Spleen (tissue), 7 donors: ENCODE results near the gene ATP10A.

Experiments
- POLR2A ChIP-seq, 3 donors: fragments of 450-650 bp; IDR thresholded peaks; one replicate each; pipeline ENCODE4 v1.5.1; 2017; ENCODE audit warnings: antibody characterized with exemption in 3 of 3, mild to moderate bottlenecking in 1 of 3
- POLR2AphosphoS5 ChIP-seq, 3 donors: sonication (generic); formaldehyde crosslinking; IDR thresholded peaks; one replicate each; pipeline ENCODE4 v1.5.1; 2017; ENCODE audit warnings: antibody characterized with exemption in 3 of 3
- TF ChIP-seq, protein P1 (sequence below), 11 experiments: fragments of 200-600 bp in 7 of 11; fragments of 450-650 bp in 4 of 11; sonication (generic) in 4 of 11; IDR thresholded peaks in 8 of 11; conservative IDR thresholded peaks in 3 of 11; 1 replicate in 7 of 11; 2 replicates in 4 of 11; pipeline versions ENCODE4 v1.4.0 to v1.8.0; 2016 to 2021; ENCODE audit warnings: antibody characterized with exemption in 11 of 11, inconsistent platforms in 4 of 11, mild to moderate bottlenecking in 1 of 11
- donor health status: DM: no; HTN: no; CAD: no; lungs with moderate emphysema.
- donor health status: DM: no; HTN: no; CAD: no.
- donor health status: DM: no; HTN: no; CAD: no.

DNA sequence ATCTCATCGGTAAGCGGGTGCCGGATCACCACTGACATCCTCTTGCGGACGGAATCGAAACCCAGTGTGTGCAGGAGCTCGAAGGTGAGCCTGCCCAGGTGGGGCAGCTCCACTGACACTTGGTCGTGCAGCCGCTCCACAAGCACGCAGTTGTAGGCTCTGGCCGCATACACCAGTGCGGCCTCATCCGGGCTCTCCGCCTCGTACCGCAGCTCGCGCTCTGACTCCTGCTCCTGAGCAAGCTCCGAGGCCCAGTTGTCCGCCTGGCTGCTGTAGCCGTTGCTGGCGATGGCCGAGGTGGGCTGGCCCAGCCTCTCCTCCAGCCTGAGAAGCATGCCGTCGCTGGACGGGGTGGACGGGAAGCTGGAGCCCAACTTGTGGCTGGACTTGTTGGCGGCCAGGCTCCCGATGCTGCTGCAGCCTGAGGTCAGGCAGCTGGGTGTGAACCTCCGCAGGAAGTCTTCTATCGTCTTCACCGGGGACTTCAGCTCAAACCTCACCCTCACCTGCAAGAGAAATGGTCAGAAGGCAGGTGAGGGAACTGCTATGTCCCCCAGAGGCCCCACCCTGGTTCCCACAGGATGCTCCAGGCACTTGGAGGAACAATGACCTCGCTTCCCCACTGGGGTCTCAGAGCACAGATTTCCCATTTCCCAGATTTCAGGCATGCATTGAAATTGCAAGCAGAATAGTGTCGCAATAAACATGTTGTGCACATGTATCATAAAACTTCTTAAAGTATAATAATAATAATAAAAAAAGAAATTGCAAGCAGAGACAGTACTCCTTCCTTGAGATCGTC, 149.2 kb downstream of the ATP10A start:
- TF ChIP-seq, protein P1, sequence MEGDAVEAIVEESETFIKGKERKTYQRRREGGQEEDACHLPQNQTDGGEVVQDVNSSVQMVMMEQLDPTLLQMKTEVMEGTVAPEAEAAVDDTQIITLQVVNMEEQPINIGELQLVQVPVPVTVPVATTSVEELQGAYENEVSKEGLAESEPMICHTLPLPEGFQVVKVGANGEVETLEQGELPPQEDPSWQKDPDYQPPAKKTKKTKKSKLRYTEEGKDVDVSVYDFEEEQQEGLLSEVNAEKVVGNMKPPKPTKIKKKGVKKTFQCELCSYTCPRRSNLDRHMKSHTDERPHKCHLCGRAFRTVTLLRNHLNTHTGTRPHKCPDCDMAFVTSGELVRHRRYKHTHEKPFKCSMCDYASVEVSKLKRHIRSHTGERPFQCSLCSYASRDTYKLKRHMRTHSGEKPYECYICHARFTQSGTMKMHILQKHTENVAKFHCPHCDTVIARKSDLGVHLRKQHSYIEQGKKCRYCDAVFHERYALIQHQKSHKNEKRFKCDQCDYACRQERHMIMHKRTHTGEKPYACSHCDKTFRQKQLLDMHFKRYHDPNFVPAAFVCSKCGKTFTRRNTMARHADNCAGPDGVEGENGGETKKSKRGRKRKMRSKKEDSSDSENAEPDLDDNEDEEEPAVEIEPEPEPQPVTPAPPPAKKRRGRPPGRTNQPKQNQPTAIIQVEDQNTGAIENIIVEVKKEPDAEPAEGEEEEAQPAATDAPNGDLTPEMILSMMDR (IDR thresholded peaks at IDR 0.05 in 8 of 11, conservative IDR thresholded peaks at IDR 0.05 in 3 of 11): no peak
- TF ChIP-seq POLR2A (IDR thresholded peaks at IDR 0.05): no peak
- TF ChIP-seq POLR2AphosphoS5 (IDR thresholded peaks at IDR 0.05): no peak
